Keratinocyte (primary cell): ENCODE data around the gene PARD3B.

Experiments used
- EZH2 ChIP-seq: IDR thresholded peaks from one replicate; pipeline ENCODE4 v1.6.1; 2012; ENCODE audit warnings: inconsistent platforms, mild to moderate bottlenecking, low read length, moderate library complexity
- TF ChIP-seq, protein P1 (sequence below), 3 experiments: IDR thresholded peaks in 1 of 3; conservative IDR thresholded peaks in 1 of 3; optimal IDR thresholded peaks in 1 of 3; 2 replicates in 2 of 3; 3 replicates in 1 of 3; pipeline versions ENCODE3 to v1.5.1; 2011; ENCODE audit warnings: low read length in 3 of 3, mild to moderate bottlenecking in 3 of 3, moderate library complexity in 2 of 3, control low read depth in 1 of 3, inconsistent platforms in 1 of 3; ENCODE audit not compliant: insufficient read depth in 2 of 3; ENCODE audit errors: extremely low read depth in 1 of 3

DNA sequence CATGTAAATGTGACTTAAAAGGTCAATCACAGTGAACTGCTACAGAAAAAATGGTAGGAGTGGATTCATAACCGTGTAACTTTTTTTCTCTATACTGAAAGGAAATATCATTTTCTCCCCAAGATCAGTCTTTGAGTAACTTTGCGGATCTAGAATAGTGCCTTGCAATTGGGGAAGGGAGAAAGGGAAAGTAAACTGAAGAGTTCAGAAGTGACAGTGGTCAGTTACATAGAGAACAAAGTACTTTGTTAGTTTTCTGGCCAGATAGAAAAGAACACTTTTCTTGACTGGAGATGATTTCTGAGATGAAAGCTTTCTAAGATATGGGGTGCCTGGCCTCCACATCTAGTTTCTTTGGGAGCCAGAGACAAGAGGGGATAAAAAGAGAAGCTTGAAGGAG is 26.6 kb downstream of the PARD3B start:
- TF ChIP-seq, protein P1, sequence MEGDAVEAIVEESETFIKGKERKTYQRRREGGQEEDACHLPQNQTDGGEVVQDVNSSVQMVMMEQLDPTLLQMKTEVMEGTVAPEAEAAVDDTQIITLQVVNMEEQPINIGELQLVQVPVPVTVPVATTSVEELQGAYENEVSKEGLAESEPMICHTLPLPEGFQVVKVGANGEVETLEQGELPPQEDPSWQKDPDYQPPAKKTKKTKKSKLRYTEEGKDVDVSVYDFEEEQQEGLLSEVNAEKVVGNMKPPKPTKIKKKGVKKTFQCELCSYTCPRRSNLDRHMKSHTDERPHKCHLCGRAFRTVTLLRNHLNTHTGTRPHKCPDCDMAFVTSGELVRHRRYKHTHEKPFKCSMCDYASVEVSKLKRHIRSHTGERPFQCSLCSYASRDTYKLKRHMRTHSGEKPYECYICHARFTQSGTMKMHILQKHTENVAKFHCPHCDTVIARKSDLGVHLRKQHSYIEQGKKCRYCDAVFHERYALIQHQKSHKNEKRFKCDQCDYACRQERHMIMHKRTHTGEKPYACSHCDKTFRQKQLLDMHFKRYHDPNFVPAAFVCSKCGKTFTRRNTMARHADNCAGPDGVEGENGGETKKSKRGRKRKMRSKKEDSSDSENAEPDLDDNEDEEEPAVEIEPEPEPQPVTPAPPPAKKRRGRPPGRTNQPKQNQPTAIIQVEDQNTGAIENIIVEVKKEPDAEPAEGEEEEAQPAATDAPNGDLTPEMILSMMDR (optimal IDR thresholded peaks at IDR 0.05 in 1 of 3, IDR thresholded peaks at IDR 0.05 in 1 of 3, conservative IDR thresholded peaks at IDR 0.05 in 1 of 3; ENCODE audit: extremely low read depth in 1 of 3, insufficient read depth in 2 of 3, low read length in 3 of 3) = no peak
- TF ChIP-seq EZH2 = no peak
